SH-SY5Y (cell line): ENCODE results near the gene GRM2.

Experiments
- GATA2 ChIP-seq: IDR thresholded peaks from 2 replicates; pipeline ENCODE4 v1.6.1; 2011; ENCODE audit warnings: mild to moderate bottlenecking, low read depth, low read length
- GATA3 ChIP-seq: IDR thresholded peaks from 2 replicates; pipeline ENCODE4 v1.6.1; 2011; ENCODE audit warnings: low read depth, mild to moderate bottlenecking, low read length, moderate library complexity

DNA sequence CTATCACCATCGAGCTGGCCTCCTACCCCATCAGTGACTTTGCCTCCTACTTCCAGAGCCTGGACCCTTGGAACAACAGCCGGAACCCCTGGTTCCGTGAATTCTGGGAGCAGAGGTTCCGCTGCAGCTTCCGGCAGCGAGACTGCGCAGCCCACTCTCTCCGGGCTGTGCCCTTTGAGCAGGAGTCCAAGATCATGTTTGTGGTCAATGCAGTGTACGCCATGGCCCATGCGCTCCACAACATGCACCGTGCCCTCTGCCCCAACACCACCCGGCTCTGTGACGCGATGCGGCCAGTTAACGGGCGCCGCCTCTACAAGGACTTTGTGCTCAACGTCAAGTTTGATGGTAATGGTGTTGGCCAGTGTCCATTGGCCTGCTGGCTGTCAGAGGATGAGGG, 6.1 kb downstream of the GRM2 start:
- TF ChIP-seq GATA2 (no peak), GATA3 (no peak)
